GM18507 (cell line): ENCODE results near the gene ATP13A2.
"Not testable (repeated sequence)": the region's sequence is repeated elsewhere in the genome, so short reads cannot be mapped to it uniquely, and the experiment has no call there.

ENCODE experiments used
- DNase-seq: peaks from one replicate; pipeline ENCODE4 v3.0.0; 2011; ENCODE audit warnings: low read depth; ENCODE audit not compliant: insufficient read length; ENCODE audit errors: extremely low spot score
- FAIRE-seq: peaks from 2 replicates; lab custom pipeline; 2011; peaks lifted over from hg19 to GRCh38; lab: Jason Lieb, UNC

ATP13A2 gene

GRCh38 chr1:16939386-16940180 is 72.1 kb downstream of the ATP13A2 start:
- not testable (repeated sequence) for FAIRE-seq

GRCh38 chr1:16938351-16939321 is 73.1 kb downstream of the ATP13A2 start:
- no peak for FAIRE-seq
- DNase-seq, result no peak

More at GRCh38 chr1:16939386-16940180, 72.1 kb downstream of the ATP13A2 start:
- DNase-seq, result not testable (repeated sequence)

GRCh38 chr1:16936580-16936979 is 75.1 kb downstream of the ATP13A2 start:
- FAIRE-seq, result not testable (repeated sequence)

More at GRCh38 chr1:16936580-16936979, 75.1 kb downstream of the ATP13A2 start:
- DNase-seq, result not testable (repeated sequence)
